SKM-1 (cell line): ENCODE measurements around the gene BRWD1.

Experiments used
- DNase-seq: peaks from one replicate; lab custom pipeline; 2025; ENCODE audit not compliant: unreplicated experiment; lab: John Stamatoyannopoulos, UW

BRWD1 gene

DNA sequence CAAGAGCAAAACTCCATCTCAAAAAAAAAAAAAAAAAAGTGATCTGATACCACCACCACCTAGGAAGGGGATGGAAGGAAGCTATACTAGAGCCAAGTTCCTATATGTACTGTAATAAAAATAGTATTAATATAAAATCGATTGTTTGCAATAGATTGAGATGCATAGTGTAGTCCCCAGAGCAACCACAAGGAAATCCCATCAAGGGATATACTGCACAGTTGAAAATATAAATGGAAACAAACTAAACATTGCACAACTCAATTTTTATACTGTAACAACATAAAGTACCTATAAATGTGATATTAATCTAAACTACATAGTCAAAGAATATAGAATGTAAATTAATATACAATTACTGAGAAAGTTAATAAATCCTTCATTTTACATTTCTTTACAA is 109.3 kb downstream of the BRWD1 start:
- no peak for DNase-seq

DNA sequence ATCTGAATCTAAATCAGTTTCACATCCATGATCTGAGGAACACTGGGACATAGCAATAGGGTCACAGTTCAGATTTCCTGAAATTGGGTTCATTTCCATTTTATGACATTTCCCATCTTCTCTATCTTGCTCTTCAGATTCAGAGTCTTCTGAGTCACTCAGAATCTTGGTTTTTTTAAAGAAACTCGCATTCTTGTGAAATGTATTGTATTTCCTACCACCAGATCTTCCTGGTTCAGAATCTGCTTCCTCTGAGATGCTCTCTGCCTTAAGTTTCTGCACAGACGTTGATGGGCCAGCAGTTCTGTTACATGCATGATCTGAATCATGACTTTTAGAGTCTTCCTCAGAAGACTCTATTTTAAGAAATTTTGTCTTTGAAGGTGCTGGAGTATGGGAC is 114.6 kb downstream of the BRWD1 start:
- no peak for DNase-seq

GRCh38 chr21:39197448-39198233 is 115.8 kb downstream of the BRWD1 start:
- DNase-seq, result no peak

GRCh38 chr21:39196838-39197237 is 116.6 kb downstream of the BRWD1 start:
- no peak for DNase-seq

DNA sequence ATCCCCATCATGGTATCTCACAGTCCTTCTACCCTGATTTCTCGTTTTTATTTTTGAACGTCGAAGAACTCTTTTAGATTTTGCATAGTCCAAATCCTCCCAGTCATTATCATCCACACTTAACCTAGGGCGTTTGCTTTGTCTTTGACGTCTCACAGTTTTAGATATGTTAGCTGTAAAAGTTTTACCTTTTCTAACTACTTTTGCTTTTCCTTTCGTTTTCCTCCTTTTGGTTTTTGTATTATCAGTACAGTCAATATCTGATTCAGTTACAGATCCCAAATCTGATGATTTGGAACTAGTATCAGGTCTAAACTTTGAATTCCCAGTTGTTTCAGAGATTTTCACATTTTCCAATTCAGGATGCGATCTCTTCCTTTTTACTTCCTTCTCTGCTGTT is 117.1 kb downstream of the BRWD1 start:
- no peak for DNase-seq

DNA sequence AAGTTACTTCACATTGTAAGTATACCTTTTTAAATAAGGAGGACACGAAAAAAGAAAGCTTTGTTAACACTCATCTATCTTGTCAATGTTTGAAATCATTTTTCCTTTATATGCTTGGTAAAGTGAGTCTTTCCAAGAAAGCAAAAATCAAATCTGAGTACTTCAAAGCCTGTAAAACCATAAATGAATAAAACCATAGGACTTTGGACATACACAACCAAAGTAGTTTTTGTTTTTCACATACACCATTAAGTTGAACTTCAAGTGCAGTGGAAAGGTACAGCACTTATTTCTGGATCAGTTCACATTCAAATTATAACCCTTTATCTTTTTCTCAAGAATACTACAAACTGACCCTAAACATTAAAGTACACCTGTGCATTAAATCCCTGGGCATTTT is 120.1 kb downstream of the BRWD1 start:
- DNase-seq, result no peak

DNA sequence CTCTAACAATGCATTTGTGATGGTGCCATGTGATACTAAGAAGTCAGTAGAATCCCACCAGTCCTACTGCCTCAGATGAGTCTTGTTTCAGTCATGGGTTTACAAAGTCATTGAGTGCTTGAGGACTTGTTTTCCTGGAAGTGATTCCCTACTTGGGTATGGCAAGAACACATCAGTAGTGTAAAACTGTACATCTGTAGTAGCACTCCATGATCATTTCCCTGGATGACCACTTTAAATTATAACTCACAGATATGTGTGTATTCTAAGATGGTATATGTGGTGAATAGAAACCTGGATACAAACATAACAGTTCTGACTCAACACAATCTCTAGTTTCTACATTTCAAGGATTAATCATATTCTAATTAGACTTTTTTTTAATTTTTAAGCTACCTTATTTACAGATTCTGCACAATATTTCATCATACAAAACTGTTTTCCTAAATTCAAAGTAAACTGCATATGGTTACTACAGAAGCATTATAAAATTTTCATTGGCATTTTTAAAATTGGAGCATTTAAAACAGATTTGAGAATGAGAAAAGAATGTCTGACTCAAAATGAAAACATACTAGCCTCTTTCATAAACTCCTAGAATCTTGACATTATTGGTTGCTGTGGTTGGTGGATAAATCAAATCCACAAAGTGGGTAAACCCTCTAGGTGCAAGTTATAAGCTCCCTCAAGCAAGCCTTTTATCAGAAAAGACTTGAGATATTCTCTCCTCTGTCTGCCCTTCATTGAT is 123.4 kb downstream of the BRWD1 start:
- DNase-seq, result no peak

- DNase-seq, result no peak
Measured at GRCh38 chr21:39188521-39189139, 124.8 kb downstream of the BRWD1 start.

DNA sequence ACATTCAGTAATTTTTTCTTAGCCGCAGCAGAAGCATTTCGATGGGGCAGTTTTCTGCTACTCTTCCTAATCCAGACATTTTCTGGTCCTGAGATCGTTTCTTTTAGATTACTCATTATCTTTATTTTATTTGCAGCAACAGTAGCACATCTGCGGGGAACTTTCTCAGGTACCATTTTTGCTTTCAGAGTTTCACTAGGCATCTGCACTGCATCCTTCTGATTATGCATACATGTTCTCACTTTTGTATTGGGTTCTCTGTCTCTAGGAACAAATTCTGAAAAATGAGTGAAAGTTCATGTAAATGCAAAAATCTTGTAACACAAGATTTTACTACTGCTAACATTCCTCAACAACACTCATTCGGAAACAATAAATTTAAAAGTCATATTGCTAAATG is 126.3 kb downstream of the BRWD1 start:
- DNase-seq, result no peak

DNA sequence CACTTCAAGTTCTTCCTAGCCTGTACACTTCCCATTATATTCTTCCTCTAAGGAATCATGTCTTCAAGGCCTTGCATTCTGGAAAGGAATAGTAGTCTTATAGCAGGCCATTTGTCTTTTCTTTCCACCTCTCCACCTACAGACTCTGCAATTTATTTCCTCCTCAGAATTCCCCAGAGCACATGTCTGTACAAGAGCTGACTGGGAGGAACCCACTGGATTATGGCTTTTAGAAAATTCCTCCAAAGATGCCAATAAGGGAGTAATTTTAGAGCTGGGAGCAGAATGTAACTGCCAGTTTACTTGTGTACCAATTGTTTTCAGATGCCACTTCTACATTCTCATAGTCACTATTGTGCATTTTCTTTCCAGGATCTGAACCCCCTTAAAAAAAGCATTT is 126.8 kb downstream of the BRWD1 start:
- DNase-seq, result no peak

DNA sequence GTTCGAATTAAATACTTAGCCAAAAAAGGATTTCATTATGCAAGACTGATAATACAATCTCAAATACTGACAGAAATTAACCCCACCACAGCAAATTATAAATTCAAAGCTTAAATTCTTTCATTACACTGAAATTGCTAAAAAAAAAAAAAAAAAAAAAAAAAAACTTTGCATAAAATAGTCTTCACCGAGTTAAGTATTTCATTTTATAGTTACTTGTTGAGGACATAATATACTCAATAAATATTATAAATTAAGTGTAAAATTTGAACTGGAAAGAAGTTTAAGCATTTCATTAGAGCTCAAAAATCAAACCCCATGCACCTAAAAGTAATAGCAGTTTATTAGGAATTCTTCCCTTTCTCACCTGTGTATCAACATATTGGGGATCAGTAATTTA is 128.3 kb downstream of the BRWD1 start:
- no peak for DNase-seq

DNA sequence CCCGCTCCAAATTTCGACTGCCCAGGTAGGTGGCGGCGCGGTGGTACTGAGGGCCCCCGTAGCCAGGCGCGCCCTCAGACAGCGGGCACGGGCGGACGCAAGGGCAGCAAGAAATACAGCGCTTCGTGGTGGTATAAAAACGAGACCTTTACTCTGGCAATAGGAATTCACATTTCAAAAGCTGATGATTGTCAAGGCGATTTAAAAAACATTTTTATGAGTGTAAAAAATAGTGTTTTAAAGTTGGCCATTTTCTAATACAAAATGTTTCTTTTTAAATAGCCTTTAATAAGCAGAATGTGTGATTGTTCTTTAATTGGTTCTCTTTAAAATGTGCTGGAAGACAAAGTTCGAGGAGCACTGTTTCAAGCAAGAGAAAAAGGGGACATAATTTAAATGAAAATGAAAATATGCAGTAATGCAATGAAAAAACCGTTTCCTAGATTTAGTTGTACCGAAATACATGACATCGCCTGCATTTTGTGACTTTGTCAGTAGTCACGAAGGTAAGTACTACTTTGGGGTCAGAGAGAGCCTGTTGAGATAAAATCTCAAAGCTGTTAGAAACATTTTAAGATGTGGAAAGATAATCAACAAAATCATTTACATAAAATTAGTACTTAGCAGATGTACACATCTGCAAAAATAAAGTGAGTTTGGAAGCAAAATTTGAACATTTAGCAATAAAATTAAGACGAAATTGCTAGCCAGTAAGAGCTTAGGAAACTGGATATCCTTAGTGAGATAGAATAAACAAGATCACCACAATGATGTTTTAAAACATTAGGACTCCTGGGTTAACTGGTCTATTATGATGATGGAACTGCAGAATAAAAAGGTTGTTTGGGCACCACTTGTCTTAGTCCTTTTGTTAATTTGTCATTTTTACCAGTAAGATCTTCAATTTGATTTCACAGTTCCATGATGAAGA is 129.1 kb downstream of the BRWD1 start:
- no peak for DNase-seq

DNA sequence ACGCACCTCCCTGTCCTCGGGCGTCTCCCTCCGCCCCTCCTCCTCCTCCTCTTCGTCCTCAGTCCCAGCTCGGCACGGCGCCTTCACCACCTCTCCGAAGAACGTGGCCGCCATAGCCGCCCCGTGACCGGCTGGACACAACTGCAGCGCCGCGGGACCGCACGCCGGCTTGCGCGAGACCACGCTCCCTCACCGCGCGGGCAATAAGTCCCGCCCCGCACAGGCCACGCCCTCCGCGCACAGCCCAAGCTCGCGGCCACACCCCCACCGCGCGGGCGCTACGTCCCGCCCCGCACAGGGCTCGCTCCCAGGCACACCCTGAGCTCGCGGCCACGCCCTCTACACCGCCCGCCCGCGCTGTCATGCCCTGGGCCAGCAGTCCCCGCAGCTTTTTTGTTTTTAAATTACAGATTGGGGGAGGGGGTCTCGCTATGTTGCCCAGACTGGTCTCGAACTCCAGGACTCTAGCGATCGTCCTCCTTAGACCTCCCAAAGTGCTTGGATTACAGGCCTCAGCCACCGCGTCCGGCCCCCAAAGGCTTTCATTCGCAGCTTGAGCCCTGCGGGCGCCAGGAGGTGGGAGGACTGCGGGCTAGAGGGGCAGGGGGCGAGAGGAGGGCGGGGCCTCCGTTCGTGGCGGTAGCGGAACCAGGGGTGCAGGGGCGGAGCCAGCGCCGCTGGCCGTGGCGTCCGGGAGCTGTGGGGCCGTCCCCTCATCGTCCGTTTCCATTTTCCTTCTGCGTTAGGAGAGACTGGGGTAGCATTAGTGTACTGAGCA is 130.0 kb downstream of the BRWD1 start, which contains the start of gene PSMG1:
TSS of gene PSMG1 (minus strand) at position 180 of the 778 bp plus-strand sequence. CDS start at position 114, 66 bp downstream.
- DNase-seq, result peak; percentile 83

- DNase-seq, result no peak
Measured at GRCh38 chr21:39182484-39183271, 130.8 kb downstream of the BRWD1 start.

- no peak for DNase-seq
Measured at GRCh38 chr21:39182016-39182415, 131.4 kb downstream of the BRWD1 start.

DNA sequence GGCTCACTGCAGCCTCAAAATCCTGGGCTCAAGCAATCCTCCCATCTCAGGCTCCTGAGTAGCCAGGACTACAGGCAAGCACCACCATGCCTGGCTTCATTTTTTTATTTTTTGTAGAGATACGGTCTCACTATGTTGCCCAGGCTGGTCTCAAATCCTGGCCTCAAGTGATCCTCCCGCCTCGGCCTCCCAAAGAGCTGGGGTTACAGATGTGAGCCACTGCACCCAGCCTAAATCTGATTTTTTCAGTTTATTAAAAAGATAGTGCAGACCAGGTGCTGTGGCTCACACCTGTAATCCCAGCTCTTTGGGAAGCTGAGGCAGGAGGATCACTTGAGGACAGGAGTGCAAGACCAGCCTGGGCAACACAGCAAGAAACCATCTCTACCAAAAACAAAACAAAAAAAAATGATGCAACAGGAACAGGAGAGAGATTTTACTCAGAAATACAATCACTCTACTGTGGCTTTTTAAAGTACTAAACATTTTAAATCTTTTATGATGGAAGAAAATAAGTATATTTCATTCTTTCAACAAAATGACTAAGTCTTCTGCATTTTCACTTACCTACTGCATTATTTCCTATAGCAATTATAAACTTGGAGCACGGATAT is 132.1 kb downstream of the BRWD1 start:
- no peak for DNase-seq

DNA sequence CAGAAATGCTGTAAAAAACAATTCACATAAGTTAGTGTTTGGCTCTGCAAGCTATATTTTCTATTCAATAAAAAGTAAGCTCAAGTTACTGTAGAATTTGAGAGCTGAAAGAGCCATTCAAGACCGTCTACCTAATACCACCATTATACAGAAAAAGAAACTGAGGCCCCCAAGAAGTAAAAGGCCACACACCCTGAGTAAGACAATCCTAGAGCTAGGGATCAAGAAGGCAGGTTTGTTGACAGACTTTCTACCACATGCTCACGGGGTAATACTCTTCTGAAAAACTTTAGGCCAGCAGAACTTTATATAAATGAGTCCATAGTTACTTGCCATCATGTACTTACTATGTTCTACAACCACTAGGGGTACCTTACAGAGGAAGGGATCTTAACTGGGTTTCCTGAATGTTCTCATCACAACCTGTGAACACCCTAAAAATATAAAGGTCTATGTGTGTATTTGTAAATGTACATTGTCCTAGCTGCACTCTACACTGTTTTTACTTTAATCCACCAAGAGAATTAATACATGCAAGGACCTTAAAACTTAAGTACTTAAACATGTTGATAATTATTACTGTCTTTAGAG is 132.9 kb downstream of the BRWD1 start:
- DNase-seq, result no peak

DNA sequence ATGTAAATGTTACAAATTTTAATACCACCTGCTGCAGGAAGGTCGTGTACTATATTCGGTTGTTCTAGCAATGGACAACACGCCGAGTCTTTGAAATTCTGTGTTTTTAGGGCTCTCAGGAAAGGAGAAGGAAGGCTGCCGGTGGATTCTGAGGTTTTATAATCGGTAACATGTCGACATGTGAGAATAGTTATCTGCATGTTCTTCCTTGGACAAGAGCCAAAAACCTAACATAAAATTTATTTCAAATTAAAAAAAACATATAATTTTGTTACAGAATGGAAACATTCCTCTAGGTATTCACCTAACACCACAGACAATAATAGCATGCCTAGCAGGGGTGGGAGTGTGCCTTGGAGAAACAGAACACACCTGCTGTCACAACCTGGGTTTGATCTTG is 135.0 kb downstream of the BRWD1 start:
- no peak for DNase-seq
